ENCODE data around the gene FARP2.
"Not testable (repeated sequence)": the region's sequence is repeated elsewhere in the genome, so short reads cannot be mapped to it uniquely, and the experiment has no call there.

The FARP2 gene

GRCh38 chr2:241355983-241356870, at the start of gene FARP2:
Gene FARP2, plus strand, starts transcription at chr2:241356285. Its CDS starts 16,823 bp downstream, at chr2:241373108.
- DNase-seq: peak; percentile 42 to 100 (median 99)

- no peak for DNase-seq
These were observed 49.0 kb upstream of the FARP2 start for GRCh38 chr2:241307055-241307454.

GRCh38 chr2:241308267-241308666, 47.8 kb upstream of the FARP2 start:
- no peak for DNase-seq

- no peak for DNase-seq
These were observed 47.1 kb upstream of the FARP2 start for GRCh38 chr2:241308832-241309500.

- DNase-seq: no peak
These were observed 46.4 kb upstream of the FARP2 start for GRCh38 chr2:241309684-241310117.

GRCh38 chr2:241310917-241311566, 45.0 kb upstream of the FARP2 start:
- DNase-seq: no peak

- DNase-seq: no peak
These were observed 44.0 kb upstream of the FARP2 start for GRCh38 chr2:241312082-241312481.

GRCh38 chr2:241313543-241314095, 42.5 kb upstream of the FARP2 start:
- DNase-seq: no peak

- DNase-seq: peak in 3 of 56 donors; percentile 56 to 79 (median 60)
These were observed 41.6 kb upstream of the FARP2 start for GRCh38 chr2:241314226-241315092.

GRCh38 chr2:241315093-241315878, 40.8 kb upstream of the FARP2 start, which contains the start of gene HDLBP:
Gene HDLBP, minus strand, starts transcription at chr2:241315672. Its CDS starts 48,803 bp downstream, at chr2:241266869.
- peak; percentile 87 to 100 (median 97) for DNase-seq

- DNase-seq: peak in 52 of 56 donors; percentile 39 to 95 (median 81)
These were observed 40.0 kb upstream of the FARP2 start, which contains the start of gene SEPTIN2 for GRCh38 chr2:241315879-241316631. Gene SEPTIN2, plus strand, starts transcription at chr2:241315925. Its CDS starts 8,308 bp downstream, at chr2:241324233.

GRCh38 chr2:241316825-241317224, 39.3 kb upstream of the FARP2 start:
- no peak for DNase-seq

- no peak for DNase-seq
These were observed 38.7 kb upstream of the FARP2 start for GRCh38 chr2:241317391-241317790.

GRCh38 chr2:241318830-241319229, 37.3 kb upstream of the FARP2 start:
- not testable (repeated sequence) for DNase-seq

GRCh38 chr2:241320394-241320793, 35.7 kb upstream of the FARP2 start:
- DNase-seq: no peak

GRCh38 chr2:241321033-241321432, 35.1 kb upstream of the FARP2 start:
- DNase-seq: no peak

- DNase-seq: no peak
These were observed 34.2 kb upstream of the FARP2 start for GRCh38 chr2:241321886-241322285.

- DNase-seq: no peak
These were observed 32.3 kb upstream of the FARP2 start for GRCh38 chr2:241323778-241324177.

- no peak for DNase-seq
These were observed 31.3 kb upstream of the FARP2 start for GRCh38 chr2:241324775-241325174.

All from amygdala (tissue), 56 donors.